Mesenteric fat pad (tissue), 1 donor: ENCODE results near the gene SLC47A1. TPM values are rescaled to one million over a fixed set of nuclear protein-coding genes. Genes with fewer than 3 reads are reported as not detected.
A peak's percentile ranks its signal among the peaks of the same experiment; 100 is the strongest.
"Not testable (repeated sequence)": the region's sequence is repeated elsewhere in the genome, so short reads cannot be mapped to it uniquely, and the experiment has no call there.

Experiments used
- DNase-seq: peaks from one replicate; pipeline ENCODE4 v3.0.0-alpha.2; 2020; ENCODE audit warnings: low spot score
- long read RNA-seq: library from polyadenylated mRNA; unstranded; transcript quantifications from one replicate; pipeline ENCODE4 v2.0.0, GENCODE V29; 2020
- total RNA-seq: library from RNA; stranded (reverse); fragmentation: NEBNext Ultra II Directional; extraction: Animal tissue kit (Norgen Biotek cat#: 25700); gene quantifications from one replicate; pipeline ENCODE4 v1.2.1, GENCODE V29; 2021
- donor health status: DM: yes; HTN: yes; CAD: no.

The SLC47A1 gene
- total RNA-seq = 7.0 TPM
- long read RNA-seq, transcript SLC47A1-201 (17 exons, 3,280 nt) = major isoform, 8 of 19 reads
- long read RNA-seq, partial matches to known transcripts = 3 of 19 reads
- long read RNA-seq, other reads (novel, unspliced or antisense) = 8 of 19 reads

DNA sequence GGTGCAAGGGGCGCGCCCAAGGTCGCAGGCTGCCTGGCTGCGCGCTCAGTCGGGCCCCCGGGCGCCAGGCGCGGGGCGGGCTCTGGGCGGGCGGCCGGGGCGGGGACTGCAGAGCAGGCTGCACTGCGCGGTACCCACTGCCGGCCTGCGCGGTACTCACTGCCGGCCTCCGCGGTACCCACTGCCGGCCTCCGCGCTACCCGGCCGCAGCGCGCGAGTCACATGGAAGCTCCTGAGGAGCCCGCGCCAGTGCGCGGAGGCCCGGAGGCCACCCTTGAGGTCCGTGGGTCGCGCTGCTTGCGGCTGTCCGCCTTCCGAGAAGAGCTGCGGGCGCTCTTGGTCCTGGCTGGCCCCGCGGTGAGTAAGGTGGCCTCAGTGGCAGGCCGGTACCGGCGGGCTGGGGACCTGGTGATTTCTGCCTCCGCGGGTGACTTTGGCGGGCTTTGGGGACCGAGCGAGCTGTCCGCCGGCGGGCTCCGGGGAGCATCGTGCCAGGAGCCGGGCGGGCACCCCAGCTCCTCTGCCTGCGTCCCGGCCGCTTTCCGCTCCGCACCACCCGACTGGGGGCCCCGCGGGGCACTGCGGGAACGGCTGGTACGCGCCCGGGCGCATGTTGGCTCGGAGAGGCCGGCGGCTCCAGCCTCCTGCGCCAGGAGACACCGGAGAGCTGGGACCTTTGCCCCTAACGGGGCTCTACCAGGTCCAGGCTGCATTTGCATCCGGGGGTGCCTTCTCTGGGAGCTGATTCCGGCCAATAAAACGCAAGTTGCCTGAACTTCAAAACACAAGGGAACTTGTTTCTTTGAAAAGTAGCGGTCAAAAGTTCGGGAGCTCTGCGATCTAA, at the start of gene SLC47A1:
TSS of gene SLC47A1 (plus strand) at position 137 of the 844 bp plus-strand sequence. CDS start at position 223, 86 bp downstream.
- DNase-seq = no peak

- peak; percentile 67 for DNase-seq
These were observed 47.8 kb upstream of the SLC47A1 start for GRCh38 chr17:19485800-19486340.

DNA sequence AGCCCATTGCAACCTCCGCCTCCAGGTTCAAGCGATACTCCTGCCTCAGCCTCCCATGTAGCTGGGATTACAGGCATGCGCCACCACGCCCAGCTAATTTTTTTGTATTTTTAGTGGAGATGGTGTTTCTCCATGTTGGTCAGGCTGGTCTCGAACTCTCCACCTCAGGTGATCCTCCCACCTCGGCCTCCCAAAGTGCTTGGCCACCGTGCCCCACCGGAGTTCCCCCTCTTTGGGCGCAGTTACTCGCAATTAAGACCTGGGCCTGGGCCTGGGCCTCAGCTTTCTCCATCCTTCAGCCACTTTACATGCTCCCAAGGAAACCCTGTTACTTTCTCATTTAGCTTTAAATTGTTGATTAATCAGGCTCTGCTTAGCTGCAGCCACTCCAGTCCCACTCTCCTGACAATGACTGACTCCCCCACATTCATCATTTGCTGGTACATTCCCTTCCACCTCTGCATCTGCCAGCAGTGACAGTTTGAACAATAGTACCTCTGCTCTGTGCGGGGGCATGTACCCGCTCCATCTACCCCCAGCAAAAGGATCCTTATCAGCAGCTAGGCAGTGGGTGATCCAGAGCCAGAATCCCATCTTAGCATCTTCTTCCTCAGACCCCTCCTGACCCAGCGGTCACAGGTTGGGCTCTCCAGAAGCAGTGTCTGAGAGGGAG, 47.2 kb upstream of the SLC47A1 start:
- DNase-seq = peak; percentile 53

- DNase-seq = peak; percentile 68
These were observed 46.5 kb upstream of the SLC47A1 start for GRCh38 chr17:19487024-19487600.

DNA sequence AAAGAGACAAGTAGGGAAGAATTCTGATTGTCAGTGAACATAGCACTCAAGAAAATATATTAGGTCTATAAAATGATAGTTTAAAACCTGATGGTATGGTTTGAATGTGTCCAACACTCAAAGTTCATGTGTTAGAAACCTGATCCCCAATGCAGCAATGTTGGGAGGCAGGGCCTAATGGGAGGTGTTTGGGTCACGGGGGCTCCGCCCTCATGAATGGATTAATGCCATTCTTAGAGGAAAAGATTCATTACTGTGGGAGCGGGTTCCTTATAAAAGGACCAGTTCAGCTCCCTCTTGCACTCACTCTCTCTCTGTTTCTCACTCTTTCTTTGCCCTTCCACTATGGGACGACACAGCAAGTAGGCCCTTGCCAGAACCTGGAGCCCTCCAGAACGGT, 41.5 kb upstream of the SLC47A1 start:
- peak; percentile 11 for DNase-seq

DNA sequence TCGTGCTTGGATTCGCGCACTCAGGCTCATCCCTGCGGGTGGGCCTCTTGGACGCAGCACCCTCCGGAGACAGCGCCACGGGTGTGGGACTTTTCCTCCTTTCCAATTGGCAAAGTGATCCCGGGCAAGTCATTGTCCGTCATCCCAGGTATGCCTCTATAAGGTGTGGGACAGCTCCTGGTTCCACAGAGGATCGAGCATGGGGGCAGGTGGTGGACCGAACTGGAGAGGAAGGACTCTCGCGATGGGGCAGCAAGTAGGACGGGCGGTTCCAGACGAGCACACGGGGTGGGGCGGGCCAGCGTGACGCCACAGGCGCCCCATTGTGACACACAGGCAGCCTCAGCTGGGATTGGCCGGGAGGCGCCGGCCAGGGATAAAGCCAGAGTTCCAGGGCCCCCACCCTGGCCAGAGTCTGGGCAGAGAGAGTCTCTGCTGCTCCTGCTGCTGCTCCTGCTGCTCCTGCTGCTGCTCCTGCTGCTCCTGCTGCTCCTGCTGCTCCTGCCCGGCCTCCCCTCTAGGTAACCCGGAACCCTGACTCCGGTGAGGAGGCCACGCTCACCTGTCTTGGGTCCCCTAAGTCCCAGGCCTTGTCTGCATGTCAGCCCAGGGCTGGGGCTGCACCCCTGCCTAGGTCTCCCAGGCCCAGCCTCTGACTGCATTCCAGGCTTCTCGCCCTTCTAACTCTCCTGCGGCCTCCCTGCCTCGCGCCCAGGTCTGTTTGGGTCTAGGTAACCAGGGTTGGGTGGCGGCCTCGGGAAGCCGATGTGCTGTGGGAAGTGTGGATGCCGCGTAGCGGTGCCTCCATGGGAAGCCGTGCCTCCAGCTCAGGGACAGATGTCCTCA, 38.5 kb upstream of the SLC47A1 start:
- peak; percentile 89 for DNase-seq

GRCh38 chr17:19495828-19496528, 37.7 kb upstream of the SLC47A1 start:
- DNase-seq = peak; percentile 3

GRCh38 chr17:19497624-19498023, 36.0 kb upstream of the SLC47A1 start:
- DNase-seq = no peak

DNA sequence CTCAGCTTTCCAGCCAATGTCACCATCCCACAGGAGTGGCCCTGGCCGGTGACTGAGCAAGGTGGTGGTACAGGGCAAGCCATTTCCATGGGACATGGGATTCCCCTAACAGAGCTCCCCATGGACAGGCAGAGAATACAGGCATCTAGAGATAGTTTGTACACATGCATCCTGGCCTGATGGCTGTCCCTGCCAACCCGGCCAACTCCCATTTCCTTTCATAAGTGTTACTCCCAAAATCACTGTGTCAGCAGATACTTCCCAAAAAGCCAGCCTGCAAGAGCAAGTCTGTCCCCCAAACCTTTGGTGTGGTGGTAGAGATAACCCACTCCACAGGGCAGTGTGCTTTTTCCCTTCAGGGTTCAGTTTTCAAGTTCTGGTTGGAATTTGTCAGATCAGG, 32.4 kb upstream of the SLC47A1 start:
- peak; percentile 65 for DNase-seq

- no peak for DNase-seq
These were observed 31.1 kb upstream of the SLC47A1 start for GRCh38 chr17:19502517-19502916.

DNA sequence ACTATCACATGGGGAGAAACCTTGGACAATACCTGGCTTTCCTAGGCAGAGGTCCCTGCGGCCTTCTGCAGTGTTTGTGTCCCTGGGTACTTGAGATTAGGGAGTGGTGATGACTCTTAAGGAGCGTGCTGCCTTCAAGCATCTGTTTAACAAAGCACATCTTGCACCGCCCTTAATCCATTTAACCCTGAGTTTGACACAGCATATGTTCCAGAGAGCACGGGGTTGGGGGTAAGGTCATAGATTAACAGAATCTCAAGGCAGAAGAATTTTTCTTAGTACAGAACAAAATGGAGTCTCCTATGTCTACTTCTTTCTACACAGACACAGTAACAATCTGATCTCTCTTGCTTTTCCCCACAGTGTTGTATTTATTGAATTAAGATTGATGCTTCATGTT, 28.1 kb upstream of the SLC47A1 start:
- not testable (repeated sequence) for DNase-seq

DNA sequence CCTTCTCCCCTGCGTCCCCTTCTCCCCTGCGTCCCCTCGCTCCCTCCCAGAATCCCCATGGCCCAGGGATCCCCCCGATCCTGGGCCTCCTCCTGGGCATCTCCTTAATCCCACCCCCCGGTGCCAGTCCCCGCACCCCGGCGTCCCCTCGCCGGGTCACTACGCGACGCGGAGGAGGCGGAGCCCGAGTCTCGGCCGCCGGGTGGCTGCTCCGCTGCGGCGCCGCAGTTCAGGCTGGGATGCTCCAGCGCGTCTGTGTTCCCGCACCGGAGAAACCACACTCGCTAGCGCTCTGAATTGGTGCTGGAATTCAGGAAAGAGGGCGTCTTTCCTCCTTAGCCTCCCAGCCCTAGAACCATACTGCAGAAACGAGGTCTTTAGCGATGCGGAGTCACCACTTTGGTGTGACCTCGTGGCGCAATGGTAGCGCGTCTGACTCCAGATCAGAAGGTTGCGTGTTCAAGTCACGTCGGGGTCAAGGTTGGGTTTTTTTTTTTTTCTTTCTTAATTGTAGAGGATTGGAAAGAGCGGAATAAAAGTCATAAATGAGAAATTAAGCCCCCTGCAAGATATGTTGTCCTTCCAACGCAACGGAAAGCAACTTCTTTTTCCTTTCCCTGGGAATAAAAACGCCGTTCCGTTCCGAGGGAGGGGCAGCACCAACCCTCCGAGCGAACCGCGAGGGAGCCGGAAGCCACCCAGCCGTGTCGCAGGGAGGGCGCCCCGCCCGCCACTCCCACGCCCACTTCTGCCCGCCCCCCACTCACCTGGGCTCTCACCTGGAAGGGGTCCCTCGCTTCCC, 25.7 kb upstream of the SLC47A1 start:
- DNase-seq = peak; percentile 95

GRCh38 chr17:19508577-19508867, 25.1 kb upstream of the SLC47A1 start:
- DNase-seq = no peak

GRCh38 chr17:19509281-19509852, 24.3 kb upstream of the SLC47A1 start:
- DNase-seq = not testable (repeated sequence)

DNA sequence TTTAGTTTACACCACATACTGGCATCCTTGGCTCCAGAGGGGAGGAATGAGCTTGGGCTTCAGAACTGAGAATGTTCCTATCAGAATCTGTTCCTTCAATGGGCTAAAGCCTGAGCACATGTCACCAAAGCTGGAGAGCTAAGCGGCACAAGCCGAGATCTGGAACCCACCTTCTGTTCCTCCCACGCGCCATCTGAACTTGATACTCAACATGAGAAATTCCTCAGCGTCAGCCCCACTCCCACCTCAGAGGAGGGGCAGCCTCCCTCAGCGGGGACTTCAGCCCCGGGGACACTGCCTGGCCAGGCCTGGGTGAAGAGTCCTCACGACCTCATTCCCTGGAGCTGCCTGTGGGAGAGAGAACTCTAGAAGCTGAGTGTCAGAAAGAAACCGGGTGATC, 22.8 kb upstream of the SLC47A1 start:
- no peak for DNase-seq

DNA sequence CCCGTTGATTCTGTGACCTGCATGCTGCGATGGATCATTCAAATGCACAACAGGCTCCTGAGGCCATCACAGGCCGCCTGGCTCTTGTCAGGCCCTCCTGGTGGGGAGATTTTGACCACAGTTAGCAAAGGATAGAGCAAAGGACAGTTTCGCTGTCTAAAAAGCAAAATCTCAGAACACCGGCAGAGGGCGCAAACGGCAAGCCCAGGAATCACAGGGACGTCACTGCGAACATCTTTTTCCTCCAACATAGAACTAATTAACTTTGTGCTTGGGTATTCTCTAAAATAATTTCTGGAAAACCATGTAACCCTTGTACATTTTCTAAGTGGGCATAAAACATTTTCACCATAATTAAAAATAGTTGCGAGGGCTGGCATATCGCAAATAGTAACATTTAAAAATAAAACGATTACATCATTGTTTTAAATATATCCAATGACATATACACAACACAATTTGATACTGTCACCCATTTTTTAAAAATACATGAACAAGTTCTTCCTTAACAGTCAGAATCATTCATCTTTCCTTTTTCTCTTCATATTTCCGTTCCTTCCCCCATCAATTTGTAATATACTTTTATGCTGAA, 19.7 kb upstream of the SLC47A1 start:
- DNase-seq = no peak

- no peak for DNase-seq
These were observed 16.0 kb upstream of the SLC47A1 start for GRCh38 chr17:19517699-19518098.
